ENCODE results near the gene FAM131A. TPM values are rescaled to one million over a fixed set of nuclear protein-coding genes. Genes with fewer than 3 reads are reported as not detected.
A peak's percentile ranks its signal among the peaks of the same experiment; 100 is the strongest.

FAM131A gene
- total and polyA plus RNA-seq, 9 of the 15 experiments (the other 6 are each of a cell fraction or from before 2014, with no cell fraction given), result 0.48 to 11.1 (median 4.3) TPM

DNA sequence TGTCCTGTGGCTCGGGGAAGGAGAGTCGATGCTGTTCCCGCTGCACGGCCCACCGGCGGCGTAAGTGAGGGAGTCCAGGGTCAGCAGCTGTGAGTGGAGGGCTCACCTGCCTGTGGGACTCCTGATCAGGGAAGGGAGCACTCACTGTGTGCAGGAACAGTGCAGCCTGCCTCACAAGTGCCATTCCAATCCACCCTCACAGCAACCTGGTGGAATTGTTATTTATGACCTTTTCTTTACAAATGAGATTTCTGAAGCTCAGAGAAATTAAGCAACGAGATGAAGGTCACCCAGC, 51.5 kb downstream of the FAM131A start:
- peaks cover 0 to 11% of the 10 kb centered on the region in 2 experiments; a peak in 1 of 5 replicates for H3K4me1 ChIP-seq (replicated peaks in 1 of 2; ENCODE audit: control insufficient read depth in 2 of 2, insufficient read depth in 2 of 2, low read length in 2 of 2)
- 0 out of 4 replicates have a peak overlapping the region, but pooled peaks of 1 of the 2 experiments have one; percentile 66 for H3K9ac ChIP-seq (ENCODE audit: insufficient read depth in 1 of 2, low read depth in 2 of 2, low read length in 2 of 2)
- H3K79me2 ChIP-seq (ENCODE audit: control insufficient read depth, insufficient read depth, low read length), result no peaks in the 10 kb centered on the region
- no peak overlapping the region for H3K4me3 ChIP-seq
- no peak overlapping the region for H3K27ac ChIP-seq (ENCODE audit: extremely low read depth, low read depth, low read length)
- TF ChIP-seq THAP7 (CRISPR knock-in tag; IDR thresholded peaks at IDR 0.05) (no peak), HNRNPUL1 (IDR thresholded peaks at IDR 0.05; ENCODE audit: low read length) (no peak), EWSR1 (IDR thresholded peaks at IDR 0.05; ENCODE audit: borderline replicate concordance, low read depth, partially characterized antibody) (no peak), ZNF263 (CRISPR knock-in tag; IDR thresholded peaks at IDR 0.05; ENCODE audit: borderline replicate concordance) (peak; percentile 74)
- no peak overlapping the region for H3K4me2 ChIP-seq (ENCODE audit: insufficient read depth, low read length)
- POLR2A ChIA-PET, result interaction anchor here (0.8 to 0.9 kb wide), 2 partner anchors 17 to 141 kb away, joined by 3 read pairs; no protein-coding TSS in a partner anchor
- peaks cover 23 to 78% of the 10 kb centered on the region in 2 experiments for H3K27me3 ChIP-seq (ENCODE audit: control insufficient read depth in 2 of 2, insufficient read depth in 2 of 2, low read length in 2 of 2)
- ATAC-seq (no peak), DNase-seq (ENCODE audit: extremely low read depth in 1 of 4, low spot score in 3 of 4) (no peak), FAIRE-seq (no peak)
- no peaks in the 10 kb centered on the region for H3K9me1 ChIP-seq (ENCODE audit: control insufficient read depth, insufficient read depth, low read length)
- no peaks in the 10 kb centered on the region for H3K36me3 ChIP-seq (ENCODE audit: control insufficient read depth, insufficient read depth, low read length)
- H3K9me3 ChIP-seq (replicated peaks; ENCODE audit: control insufficient read depth, insufficient read depth, low read depth, low read length), result no peaks in the 10 kb centered on the region
- BruUV-seq (replicated peaks), result no TSS peak
- intact Hi-C loops (cut with micrococcal nuclease) (loop anchor here (10.0 kb wide), 1 partner anchor 326 kb away; the partner anchor contains the start of gene MAGEF1), in situ Hi-C loops (cut with MboI) (no loop called here)
- CTCF ChIA-PET (ENCODE audit: low intra/inter-chr PET ratio), result no interaction called here
- 1% methylated on average over 8 of the region's 8 CpGs for WGBS (ENCODE audit: insufficient coverage, low coverage, missing lambda C conversion rate)
- H2AFZ ChIP-seq (ENCODE audit: low read depth, low read length), result no peak overlapping the region
- peaks cover 5% of the 10 kb centered on the region for H4K20me1 ChIP-seq (replicated peaks; ENCODE audit: control insufficient read depth, insufficient read depth, low read length)

DNA sequence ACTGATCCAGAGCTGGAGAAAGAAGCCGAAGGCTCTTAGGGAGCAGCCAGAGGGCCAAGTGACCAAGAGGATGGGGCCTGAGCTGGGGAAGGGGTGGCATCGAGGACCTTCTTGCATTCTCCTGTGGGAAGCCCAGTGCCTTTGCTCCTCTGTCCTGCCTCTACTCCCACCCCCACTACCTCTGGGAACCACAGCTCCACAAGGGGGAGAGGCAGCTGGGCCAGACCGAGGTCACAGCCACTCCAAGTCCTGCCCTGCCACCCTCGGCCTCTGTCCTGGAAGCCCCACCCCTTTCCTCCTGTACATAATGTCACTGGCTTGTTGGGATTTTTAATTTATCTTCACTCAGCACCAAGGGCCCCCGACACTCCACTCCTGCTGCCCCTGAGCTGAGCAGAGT, 52.0 kb downstream of the FAM131A start:
- no peaks in the 10 kb centered on the region for H3K36me3 ChIP-seq (ENCODE audit: control insufficient read depth, insufficient read depth, low read length)
- DNase-seq (ENCODE audit: extremely low read depth in 1 of 4, low spot score in 3 of 4) (no peak), ATAC-seq (peak; percentile 62), FAIRE-seq (no peak)
- peaks cover 24 to 80% of the 10 kb centered on the region in 2 experiments for H3K27me3 ChIP-seq (ENCODE audit: control insufficient read depth in 2 of 2, insufficient read depth in 2 of 2, low read length in 2 of 2)
- no peak overlapping the region for H3K4me3 ChIP-seq
- H4K20me1 ChIP-seq (replicated peaks; ENCODE audit: control insufficient read depth, insufficient read depth, low read length), result peaks cover 5% of the 10 kb centered on the region
- CTCF ChIA-PET (ENCODE audit: low intra/inter-chr PET ratio), result no interaction called here
- H3K79me2 ChIP-seq (ENCODE audit: control insufficient read depth, insufficient read depth, low read length), result no peaks in the 10 kb centered on the region
- no peak overlapping the region for H2AFZ ChIP-seq (ENCODE audit: low read depth, low read length)
- POLR2A ChIA-PET, result no interaction called here
- no peak overlapping the region for H3K4me2 ChIP-seq (ENCODE audit: insufficient read depth, low read length)
- no peaks in the 10 kb centered on the region for H3K9me3 ChIP-seq (replicated peaks; ENCODE audit: control insufficient read depth, insufficient read depth, low read depth, low read length)
- TF ChIP-seq SAFB2 (IDR thresholded peaks at IDR 0.05; ENCODE audit: borderline replicate concordance, low read depth, low read length, severe bottlenecking), result no peak
- no peak for TF ChIP-seq ZBTB1 (CRISPR knock-in tag; IDR thresholded peaks at IDR 0.05; ENCODE audit: borderline replicate concordance, low read depth)
- no peak for TF ChIP-seq SNRNP70 (optimal IDR thresholded peaks at IDR 0.05; ENCODE audit: low read depth, low read length)
- TF ChIP-seq MAZ (CRISPR knock-in tag; conservative IDR thresholded peaks at IDR 0.05 in 1 of 2, IDR thresholded peaks at IDR 0.05 in 1 of 2), result no peak
- no peak for TF ChIP-seq NONO (IDR thresholded peaks at IDR 0.05; ENCODE audit: low read depth in 2 of 2, low read length in 1 of 2)
- BruUV-seq (replicated peaks), result no TSS peak
- no peak overlapping the region for H3K27ac ChIP-seq (ENCODE audit: extremely low read depth, low read depth, low read length)
- intact Hi-C loops (cut with micrococcal nuclease), result loop anchor here (10.0 kb wide), 1 partner anchor 325 kb away; the partner anchor contains the start of gene MAGEF1
- in situ Hi-C loops (cut with MboI), result no loop called here
- peak overlapping the region in 1 of 2 experiments; percentile 47; a peak in 1 of 4 replicates for H3K9ac ChIP-seq (ENCODE audit: insufficient read depth in 1 of 2, low read depth in 2 of 2, low read length in 2 of 2)
- H3K4me1 ChIP-seq (replicated peaks in 1 of 2; ENCODE audit: control insufficient read depth in 2 of 2, insufficient read depth in 2 of 2, low read length in 2 of 2), result peaks cover 0 to 11% of the 10 kb centered on the region in 2 experiments; a peak in 1 of 5 replicates
- H3K9me1 ChIP-seq (ENCODE audit: control insufficient read depth, insufficient read depth, low read length), result no peaks in the 10 kb centered on the region
- WGBS (ENCODE audit: insufficient coverage, low coverage, missing lambda C conversion rate), result 4% methylated on average over 5 of the region's 5 CpGs
